Stimulated activated CD4-positive, alpha-beta T cell treated with anti-CD3 and anti-CD28 coated beads, Interleukin-4, amount 100 ng/mL, for 24 hours (primary cell): ENCODE measurements around the gene COX7A2L.
"Not testable (repeated sequence)": the region's sequence is repeated elsewhere in the genome, so short reads cannot be mapped to it uniquely, and the experiment has no call there.

ENCODE experiments used
- DNase-seq: peaks from one replicate; pipeline ENCODE4 v3.0.0-alpha.2; 2020

Gene COX7A2L

GRCh38 chr2:42360890-42361727 is at the start of gene COX7A2L:
TSS of gene COX7A2L (minus strand) at chr2:42361217. CDS start at chr2:42361161, 56 bp downstream.
- DNase-seq = peak; percentile 96

GRCh38 chr2:42408009-42408408 is 47.0 kb upstream of the COX7A2L start:
- DNase-seq = no peak

DNA sequence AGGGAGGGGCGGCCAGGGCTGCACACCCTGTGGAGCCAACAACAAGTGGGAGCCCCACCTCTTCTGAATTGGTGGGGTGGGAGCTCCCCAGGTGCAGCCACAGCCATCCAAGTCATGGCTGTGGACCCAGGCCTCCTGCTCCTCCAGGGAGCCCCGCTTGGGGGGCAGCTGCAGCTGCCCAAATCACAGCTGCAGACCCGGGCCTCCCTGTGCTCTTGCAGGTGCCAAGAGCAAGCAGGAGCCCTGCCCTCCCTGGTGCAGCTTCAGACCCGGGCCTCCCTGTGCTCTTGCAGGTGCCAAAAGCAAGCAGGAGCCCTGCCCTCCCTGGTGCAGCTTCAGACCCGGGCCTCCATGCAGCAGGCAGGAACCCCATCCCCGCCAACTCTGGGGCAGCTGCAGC is 46.5 kb upstream of the COX7A2L start:
- DNase-seq = no peak

GRCh38 chr2:42404676-42405075 is 43.7 kb upstream of the COX7A2L start:
- no peak for DNase-seq

GRCh38 chr2:42401773-42402172 is 40.8 kb upstream of the COX7A2L start:
- DNase-seq = no peak

DNA sequence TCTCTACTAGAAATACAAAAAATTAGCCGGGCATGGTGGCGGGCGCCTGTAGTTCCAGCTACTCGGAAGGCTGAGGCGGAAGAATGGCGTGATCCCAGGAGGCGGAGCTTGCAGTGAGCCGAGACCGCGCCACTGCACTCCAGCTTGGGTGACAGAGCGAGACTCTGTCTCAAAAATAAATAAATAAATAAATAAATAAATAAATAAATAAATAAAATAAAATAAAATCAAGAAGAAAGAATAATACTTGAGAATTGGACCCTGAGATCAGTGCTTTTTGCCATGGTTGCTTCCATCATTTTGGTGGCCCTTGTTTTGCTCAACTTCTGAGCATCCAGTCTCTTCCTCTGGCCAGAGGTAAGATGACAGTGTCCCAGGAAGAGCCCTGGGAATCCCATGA is 37.0 kb upstream of the COX7A2L start:
- DNase-seq = not testable (repeated sequence)

DNA sequence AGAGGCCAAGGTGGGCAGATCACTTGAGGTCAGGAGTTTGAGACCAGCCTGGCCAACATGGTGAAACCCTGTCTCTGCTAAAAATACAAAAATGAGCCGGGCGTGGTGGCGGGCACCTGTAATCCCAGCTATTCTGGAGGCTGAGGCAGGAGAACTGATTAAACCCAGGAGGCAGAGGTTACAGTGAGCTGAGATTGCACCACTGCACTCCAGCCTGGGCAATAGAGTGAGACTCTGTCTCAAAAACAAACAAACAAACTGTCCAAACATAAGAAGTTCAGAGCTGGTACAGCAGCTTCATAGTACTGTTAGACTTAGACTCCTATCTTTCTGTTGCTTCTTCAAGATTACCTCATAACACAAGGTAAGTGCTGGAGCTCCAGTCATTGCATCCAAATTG is 32.3 kb upstream of the COX7A2L start:
- DNase-seq = not testable (repeated sequence)

- DNase-seq = no peak
These were observed 31.2 kb upstream of the COX7A2L start for GRCh38 chr2:42392191-42392590.

DNA sequence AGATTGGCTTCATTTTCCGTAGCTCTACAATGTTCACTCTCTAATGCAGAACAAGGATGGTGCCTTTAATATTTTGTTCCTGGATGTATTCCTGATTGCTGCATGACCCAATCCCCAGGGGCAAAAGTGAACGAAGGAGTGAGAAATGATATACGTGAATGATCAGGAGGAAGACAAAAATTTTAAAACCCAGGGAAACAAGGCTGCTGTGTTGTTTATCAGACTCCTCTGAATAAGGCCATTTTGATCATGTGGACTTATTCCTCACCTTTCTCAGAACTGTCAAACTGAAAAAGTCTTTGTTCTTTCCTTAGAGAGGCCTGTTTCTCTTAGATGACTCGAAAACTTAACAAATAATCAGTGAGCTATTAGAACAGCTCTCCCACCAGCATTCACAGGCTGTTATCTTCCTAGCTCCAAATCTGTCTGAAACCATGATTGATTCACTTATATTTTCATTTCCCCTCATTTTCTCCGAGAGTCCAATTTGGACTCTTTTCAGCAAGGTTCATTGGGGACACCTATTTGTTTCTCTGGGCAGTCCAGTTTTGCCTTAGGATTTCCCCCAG is 29.5 kb upstream of the COX7A2L start:
- no peak for DNase-seq

GRCh38 chr2:42386682-42387081 is 25.7 kb upstream of the COX7A2L start:
- no peak for DNase-seq

DNA sequence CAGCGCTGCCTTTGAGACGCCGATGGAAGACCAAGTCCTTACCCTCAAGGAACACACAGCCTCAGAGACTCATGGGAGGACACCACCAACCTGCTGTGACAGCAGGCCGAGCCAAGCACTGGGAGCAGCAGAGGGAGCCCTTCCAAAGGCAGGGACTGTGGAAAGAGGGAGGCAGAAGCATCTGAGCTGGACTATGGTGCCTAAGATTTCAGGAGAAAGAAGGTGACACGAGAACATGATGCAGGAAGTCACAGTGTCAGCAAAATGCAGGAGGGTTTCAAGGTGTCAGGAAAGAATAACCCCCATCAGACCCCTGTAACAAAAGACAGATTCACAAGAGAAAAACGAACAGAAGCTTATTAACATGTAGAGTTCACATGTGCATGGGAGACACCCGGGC is 24.2 kb upstream of the COX7A2L start:
- DNase-seq = no peak

- DNase-seq = no peak
These were observed 23.0 kb upstream of the COX7A2L start for GRCh38 chr2:42383855-42384530.

- no peak for DNase-seq
These were observed 21.1 kb upstream of the COX7A2L start for GRCh38 chr2:42382144-42382543.

DNA sequence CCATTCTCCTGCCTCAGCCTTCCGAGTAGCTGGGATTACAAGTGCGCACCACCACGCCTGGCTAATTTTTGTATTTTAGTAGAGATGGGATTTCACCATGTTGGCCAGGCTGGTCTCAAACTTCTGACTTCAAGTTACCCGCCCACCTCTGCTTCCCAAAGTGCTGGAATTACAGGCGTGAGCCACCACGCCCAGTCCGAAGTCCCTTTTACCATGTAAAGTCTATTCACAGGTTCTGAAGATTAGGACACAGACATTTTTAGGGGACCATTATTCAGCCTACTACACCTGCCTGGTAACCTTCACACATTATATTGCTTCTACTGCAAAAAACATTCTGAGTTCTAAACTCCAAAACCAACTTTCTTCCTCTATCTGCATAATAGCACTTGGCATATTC is 19.0 kb upstream of the COX7A2L start:
- not testable (repeated sequence) for DNase-seq

GRCh38 chr2:42378415-42378814 is 17.4 kb upstream of the COX7A2L start:
- no peak for DNase-seq

- DNase-seq = no peak
These were observed 15.7 kb upstream of the COX7A2L start for GRCh38 chr2:42376758-42377157.

DNA sequence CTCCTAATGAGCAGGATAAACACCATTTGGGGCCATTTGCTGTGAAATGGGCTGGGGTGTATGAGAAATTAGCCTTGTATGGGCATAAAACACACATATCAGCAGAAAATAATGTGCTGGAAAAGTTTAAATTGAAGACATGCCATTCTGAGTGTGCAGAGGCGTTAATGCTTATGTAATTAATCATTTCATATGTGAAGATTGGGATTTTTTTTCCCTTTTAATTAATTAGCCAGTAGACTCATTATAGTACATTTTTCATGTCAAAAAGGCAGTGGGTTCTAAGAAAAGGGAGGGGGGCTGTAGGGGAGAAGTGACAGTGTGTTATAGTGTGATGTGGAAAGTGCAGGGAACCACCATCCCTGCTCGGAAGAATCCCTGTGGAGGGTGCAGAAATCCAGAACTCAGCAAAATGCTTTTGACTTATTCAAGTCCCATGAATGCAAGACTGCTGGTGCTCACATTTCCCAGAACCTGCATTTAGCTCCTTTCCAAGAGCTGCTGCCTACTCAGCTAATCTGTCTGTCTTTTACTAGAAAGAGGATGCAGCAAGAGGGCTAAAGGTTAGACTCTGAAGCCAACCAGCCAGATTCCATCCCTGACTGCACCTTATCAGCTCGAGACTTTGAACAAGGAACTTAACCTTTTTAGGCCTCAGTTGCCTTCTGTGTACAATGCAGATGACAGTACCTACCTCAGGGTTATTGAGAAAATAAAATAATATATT is 11.6 kb upstream of the COX7A2L start:
- no peak for DNase-seq

- no peak for DNase-seq
These were observed 10.8 kb upstream of the COX7A2L start for GRCh38 chr2:42371611-42372473.

- no peak for DNase-seq
These were observed 8.7 kb upstream of the COX7A2L start for GRCh38 chr2:42369532-42370229.

DNA sequence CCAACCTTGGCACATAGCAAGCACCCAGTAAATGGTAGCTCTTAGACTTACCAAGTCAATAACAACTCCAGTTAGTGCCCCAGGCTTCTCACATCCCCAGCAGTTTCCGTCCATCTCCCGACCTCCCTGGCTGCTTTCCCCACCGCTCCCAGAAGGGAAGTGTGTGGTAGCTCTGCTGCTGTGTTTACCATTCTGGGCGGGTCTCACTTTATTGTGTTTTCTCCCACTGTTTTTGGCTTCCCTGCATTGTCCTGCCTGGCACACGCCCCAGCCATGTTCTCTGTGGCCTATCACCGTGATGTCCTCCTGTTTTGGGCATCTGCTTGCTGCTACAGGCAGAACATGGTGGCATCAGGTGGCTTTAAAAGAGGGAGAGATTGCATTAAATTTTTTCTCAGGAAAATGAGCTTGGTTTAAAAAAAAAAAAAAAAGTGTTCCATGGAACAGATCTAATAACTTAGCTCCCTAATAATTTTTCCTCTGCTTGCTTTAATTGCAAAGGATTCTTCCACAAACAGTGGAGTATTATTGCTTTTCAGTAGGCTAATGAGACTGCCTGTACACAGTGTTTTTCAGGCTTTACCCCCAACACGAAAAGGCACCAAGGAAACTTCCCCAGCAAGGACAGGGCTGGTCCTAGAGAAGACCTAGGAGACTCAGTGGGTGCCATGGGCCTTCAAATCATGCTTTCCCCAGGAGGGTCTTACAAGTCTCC is 8.0 kb upstream of the COX7A2L start:
- no peak for DNase-seq

GRCh38 chr2:42367835-42368234 is 6.8 kb upstream of the COX7A2L start:
- no peak for DNase-seq
